Heart left ventricle (tissue), 16 donors: ENCODE results near the gene GLT6D1. TPM values are rescaled to one million over a fixed set of nuclear protein-coding genes. Genes with fewer than 3 reads are reported as not detected.

ENCODE experiments used
- ATAC-seq, 4 donors: fragments of 200-7000 bp; cut with Tn5 transposase; one replicate each; pipeline ENCODE4 v1.9.1; 2020 to 2022; ENCODE audit warnings: moderate library complexity in 4 of 4, mild to moderate bottlenecking in 3 of 4, moderate number of reproducible peaks in 1 of 4
- DNase-seq, 5 donors: peaks; one replicate each; pipeline ENCODE4 v3.0.0-alpha.2; 2020
- H3K27ac ChIP-seq, 12 donors: fragments of 200-600 bp; sonication (generic) in 4 of 12; one replicate each; pipeline versions ENCODE4 v1.5.0 to v1.8.0; 2016 to 2022; ENCODE audit warnings: mild to moderate bottlenecking in 2 of 12
- H3K27me3 ChIP-seq, 9 donors: fragments of 200-600 bp; sonication (generic) in 2 of 9; one replicate each; pipeline versions ENCODE4 v1.5.1 to v1.8.0; 2016 to 2022; ENCODE audit warnings: mild to moderate bottlenecking in 3 of 9
- H3K36me3 ChIP-seq, 9 donors: fragments of 200-600 bp; sonication (generic) in 2 of 9; one replicate each; pipeline versions ENCODE4 v1.5.0 to v1.8.0; 2018 to 2022; ENCODE audit warnings: mild to moderate bottlenecking in 2 of 9
- H3K4me1 ChIP-seq, 12 donors: fragments of 200-600 bp; sonication (generic) in 4 of 12; one replicate each; pipeline versions ENCODE4 v1.5.0 to v1.8.0; 2016 to 2022; ENCODE audit warnings: mild to moderate bottlenecking in 3 of 12
- H3K4me3 ChIP-seq, 12 donors: fragments of 200-600 bp; sonication (generic) in 4 of 12; one replicate each; pipeline versions ENCODE4 v1.5.0 to v1.8.0; 2017 to 2022; ENCODE audit warnings: mild to moderate bottlenecking in 9 of 12, moderate library complexity in 4 of 12
- H3K9me3 ChIP-seq, 12 donors: fragments of 200-600 bp; sonication (generic) in 4 of 12; one replicate each; pipeline versions ENCODE4 v1.5.0 to v1.8.0; 2016 to 2022; ENCODE audit warnings: mild to moderate bottlenecking in 1 of 12
- CTCF ChIP-seq, 12 donors: fragments of 200-600 bp; sonication (generic) in 4 of 12; IDR thresholded peaks; one replicate each; pipeline versions ENCODE4 v1.5.0 to v1.8.0; 2018 to 2022; ENCODE audit warnings: antibody characterized with exemption in 12 of 12, mild to moderate bottlenecking in 5 of 12
- POLR2A ChIP-seq, 2 donors: fragments of 450-650 bp; IDR thresholded peaks; one replicate each; pipeline ENCODE4 v1.6.1; 2017; ENCODE audit warnings: antibody characterized with exemption in 2 of 2, mild to moderate bottlenecking in 2 of 2, moderate library complexity in 2 of 2
- WGBS, 4 donors: extraction: QIAGEN DNeasy Blood & Tissue Kit in 2 of 4; methylation state at CpG; one replicate each; pipeline versions ENCODE4 v1.1.5 to v1.1.7; 2013 to 2018; 5-methylcytosine and 5-hydroxymethylcytosine counted together
- intact Hi-C, 10 donors: fragments of 100-400 bp; cut with DNase I; formaldehyde crosslinking; loops; one replicate each; pipeline versions ENCODE4 v1.11.1 to v1.14.2; 2022
- polyA plus RNA-seq, 2 donors: library from polyadenylated mRNA; stranded (reverse); fragments of 200-250 nt; gene quantifications; one replicate each; pipeline ENCODE4 v1.2.3, GENCODE V29; 2013
- total RNA-seq, 9 donors: library from RNA; depleted of rRNA in 2 of 9; stranded (reverse); fragments of >200 nt in 2 of 9; fragmentation: NEBNext Ultra II Directional in 3 of 9; extraction: Animal tissue kit (Norgen Biotek cat#: 25700) in 3 of 9; gene quantifications; one replicate each; pipeline versions ENCODE4 v1.1.0 to v1.2.4, GENCODE V29; 2016 to 2023
- donor health status: ischemic (EF 13 %, LVEDD 7.1; RV severe dilation, severe dysfunction).
- donor health status: healthy with polysubstance abuse.
- donor health status: DM: no; HTN: yes; CAD: no.
- donor health status: DM: no; HTN: no; CAD: no.
- donor health status: ischemic (EF 25% LVEDD 6.9; RV normal size, moderate dysfunction).
- donor health status: ischemic (EF 25% LVEDD 5.7; RV mildly dilated, moderate dysfunction).
- donor health status: healthy.
- donor health status: DM: yes; HTN: yes; CAD: no.
- donor health status: ischemic (EF 35%, LVEDD 5.7; RV mildly dilated, moderate dysfunction).
- donor health status: nonischemic (EF 11% LVEDD 7.7; RV severe dilation, severe dysfunction).
- donor health status: DM: yes; HTN: yes; CAD: no.
- donor health status: PGD.
- donor health status: ischemic (EF 29% LVEDD 5.4; RV normal size, mild dysfunction).
- donor health status: nonischemic (EF 23%, LVEDD 6.1; RV moderate dilation, normal function).

Gene GLT6D1
- total and polyA plus RNA-seq, 11 donors: not detected

- intact Hi-C loops: no loop called here
- no peak overlapping the region for H3K27ac ChIP-seq
- TF ChIP-seq CTCF (IDR thresholded peaks at IDR 0.05): no peak
- TF ChIP-seq POLR2A (IDR thresholded peaks at IDR 0.05): no peak
- DNase-seq (no peak), ATAC-seq (no peak)
- peaks cover 0 to 5% (median 0%) of the 10 kb centered on the region in 12 donors for H3K4me1 ChIP-seq
- H3K9me3 ChIP-seq: no peaks in the 10 kb centered on the region
- WGBS, 4 donors: 73 to 79% (median 78%) methylated on average over 8 to 9 of the region's 9 CpGs
- H3K27me3 ChIP-seq: peaks cover 0 to 25% (median 0%) of the 10 kb centered on the region in 9 donors
- H3K4me3 ChIP-seq: no peak overlapping the region
- no peaks in the 10 kb centered on the region for H3K36me3 ChIP-seq
Measured at GRCh38 chr9:135667463-135668001, 28.2 kb upstream of the GLT6D1 start.

- TF ChIP-seq POLR2A (IDR thresholded peaks at IDR 0.05) (no peak), CTCF (IDR thresholded peaks at IDR 0.05) (no peak)
- H3K4me3 ChIP-seq: no peak overlapping the region
- H3K27me3 ChIP-seq: peaks cover 0 to 27% (median 0%) of the 10 kb centered on the region in 9 donors
- intact Hi-C loops: no loop called here
- WGBS, 4 donors: 64 to 73% (median 71%) methylated on average over 27 to 29 of the region's 29 CpGs
- H3K27ac ChIP-seq: no peak overlapping the region
- DNase-seq: no peak
- H3K9me3 ChIP-seq: no peaks in the 10 kb centered on the region
- ATAC-seq: no peak
- peaks cover 0 to 5% (median 0%) of the 10 kb centered on the region in 12 donors for H3K4me1 ChIP-seq
- H3K36me3 ChIP-seq: no peaks in the 10 kb centered on the region
Measured at GRCh38 chr9:135666534-135667462, 27.5 kb upstream of the GLT6D1 start.

- Histone ChIP-seq H3K4me1 (peaks cover 0 to 5% (median 0%) of the 10 kb centered on the region in 12 donors), H3K27ac (no peak overlapping the region), H3K9me3 (no peaks in the 10 kb centered on the region), H3K27me3 (peaks cover 0 to 21% (median 4%) of the 10 kb centered on the region in 9 donors), H3K36me3 (no peaks in the 10 kb centered on the region), H3K4me3 (no peak overlapping the region)
- WGBS, 4 donors: 76 to 82% (median 81%) methylated on average over 12 of the region's 12 CpGs
- no peak for ATAC-seq
- intact Hi-C loops: no loop called here
- TF ChIP-seq CTCF (IDR thresholded peaks at IDR 0.05): no peak
- no peak for TF ChIP-seq POLR2A (IDR thresholded peaks at IDR 0.05)
- no peak for DNase-seq
Measured at GRCh38 chr9:135665795-135666189, 26.5 kb upstream of the GLT6D1 start.
